ENCODE data around the gene COX5B.
"Not testable (repeated sequence)": the region's sequence is repeated elsewhere in the genome, so short reads cannot be mapped to it uniquely, and the experiment has no call there.

The COX5B gene

DNA sequence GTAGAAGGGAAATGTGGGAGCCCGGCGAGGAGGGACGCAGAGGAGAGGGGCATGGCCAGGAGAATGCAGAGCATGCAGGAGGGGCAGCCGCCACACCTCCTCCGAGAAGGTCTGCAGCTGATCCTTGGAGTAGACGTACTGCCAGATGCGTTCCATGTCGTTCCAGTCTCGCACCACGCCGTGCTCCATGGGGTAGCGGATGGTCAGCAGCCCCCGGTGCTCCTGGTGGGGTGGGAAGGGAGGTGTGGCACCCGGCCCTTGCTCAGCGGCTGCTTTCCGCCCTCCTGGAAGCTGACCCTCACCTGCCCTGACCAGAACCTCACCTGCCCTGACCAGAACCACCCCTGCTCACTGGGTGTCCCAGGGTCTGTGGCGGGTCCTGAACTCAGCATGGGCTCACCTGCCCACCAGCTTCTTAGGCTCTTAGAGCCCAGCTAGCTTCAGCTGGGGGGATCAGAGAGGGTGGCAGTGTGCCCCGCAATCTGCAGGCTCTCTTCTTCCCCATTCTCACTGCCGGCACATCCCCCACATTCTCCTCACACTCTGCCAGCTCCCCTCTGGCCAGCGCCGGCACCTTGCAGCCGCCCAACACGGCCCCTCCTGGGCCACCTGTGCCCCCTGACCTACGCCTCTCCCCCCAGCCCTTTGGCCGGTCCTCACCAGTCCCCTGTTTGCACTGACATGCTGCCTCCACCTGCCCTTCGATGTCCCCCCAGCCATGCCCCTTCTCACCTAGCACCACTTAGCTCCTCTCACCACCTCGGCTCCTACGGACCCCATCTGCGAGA lies 13.6 kb downstream of the COX5B start:
- Mint-ChIP-seq H3K27me3 (no peaks in the 10 kb centered on the region), H3K36me3 (peaks cover 16% of the 10 kb centered on the region), H3K9me3 (no peaks in the 10 kb centered on the region), H3K4me1 (peaks cover 20% of the 10 kb centered on the region), H3K4me3 (no peak overlapping the region), H3K27ac (peak overlapping the region; percentile 29)
- no peak for DNase-seq (ENCODE audit: low spot score in 2 of 2)
- ATAC-seq (ENCODE audit: low read depth): no peak

DNA sequence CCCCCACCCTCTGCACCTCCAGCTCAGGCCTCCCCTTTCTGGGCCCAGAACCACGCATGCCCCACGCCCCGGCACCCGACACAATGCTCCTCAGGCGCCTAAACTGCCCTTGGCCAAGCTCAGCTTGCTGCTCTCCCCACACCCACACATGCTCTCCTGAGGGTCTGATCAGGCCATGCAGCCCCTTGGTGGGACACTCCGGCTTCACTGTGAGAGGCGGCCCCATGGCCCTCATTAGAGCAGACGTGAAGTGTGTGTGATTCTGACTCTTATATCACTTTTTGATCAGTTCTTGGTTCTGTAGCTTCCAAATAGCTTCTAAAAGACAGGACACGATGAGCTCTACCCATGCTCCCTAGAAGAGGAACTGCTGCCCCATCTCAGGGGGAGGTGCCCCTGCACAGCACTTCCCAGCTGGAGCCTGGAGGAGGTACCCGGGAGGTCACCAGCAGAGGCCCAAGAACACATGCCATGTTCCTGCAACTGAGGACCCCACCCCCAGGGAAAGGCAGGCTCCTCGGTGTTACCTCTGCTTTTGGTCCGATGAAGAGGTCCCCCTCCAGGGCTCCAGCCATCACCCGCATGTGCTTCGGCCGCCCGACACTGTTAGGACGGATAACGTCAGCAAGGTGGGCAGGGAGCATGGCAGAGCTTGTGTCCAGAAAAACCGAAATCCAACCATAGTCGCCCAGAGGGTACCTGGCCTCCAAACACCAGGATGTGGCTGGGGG lies 14.3 kb downstream of the COX5B start:
- Mint-ChIP-seq H3K4me1 (peaks cover 20% of the 10 kb centered on the region), H3K27me3 (no peaks in the 10 kb centered on the region), H3K36me3 (peaks cover 12% of the 10 kb centered on the region), H3K4me3 (no peak overlapping the region), H3K9me3 (no peaks in the 10 kb centered on the region), H3K27ac (peak overlapping the region; percentile 29)
- ATAC-seq (ENCODE audit: low read depth) (no peak), DNase-seq (ENCODE audit: low spot score in 2 of 2) (no peak)

DNA sequence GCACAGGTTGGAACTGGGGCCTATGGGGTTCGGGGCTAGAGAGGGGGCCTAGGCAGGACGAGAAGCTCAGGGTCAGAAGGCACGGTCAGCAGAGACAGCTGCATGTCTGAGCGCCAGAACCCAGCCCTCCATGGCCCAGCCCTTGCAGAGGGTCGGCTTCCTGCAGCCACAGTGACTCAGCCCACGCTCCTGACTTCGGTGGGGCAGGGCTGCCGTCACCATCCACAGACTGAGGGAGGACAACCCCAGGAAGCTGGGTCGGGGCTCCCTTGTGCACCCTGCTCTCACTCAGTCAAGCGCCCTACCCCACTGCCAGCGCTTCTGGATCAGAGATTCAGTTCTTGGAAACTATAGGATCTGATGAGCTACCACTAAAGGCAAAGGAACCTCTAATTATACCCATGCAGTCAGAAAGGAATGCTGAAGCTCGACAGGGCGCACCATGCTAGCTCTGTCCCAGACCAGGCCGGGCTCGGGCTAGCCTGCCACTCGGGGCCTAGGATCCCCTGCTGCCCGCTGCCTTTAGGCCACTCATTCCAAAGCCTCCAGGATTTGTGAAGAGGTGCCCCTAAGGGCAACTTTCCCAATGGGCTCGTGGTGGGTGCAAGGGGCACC lies 15.0 kb downstream of the COX5B start:
- no peaks in the 10 kb centered on the region for H3K9me3 Mint-ChIP-seq
- no peak for ATAC-seq (ENCODE audit: low read depth)
- H3K4me1 Mint-ChIP-seq: peaks cover 20% of the 10 kb centered on the region
- DNase-seq (ENCODE audit: low spot score in 2 of 2): no peak
- no peak overlapping the region for H3K27ac Mint-ChIP-seq
- H3K27me3 Mint-ChIP-seq: no peaks in the 10 kb centered on the region
- H3K4me3 Mint-ChIP-seq: no peak overlapping the region
- H3K36me3 Mint-ChIP-seq: peaks cover 10% of the 10 kb centered on the region

DNA sequence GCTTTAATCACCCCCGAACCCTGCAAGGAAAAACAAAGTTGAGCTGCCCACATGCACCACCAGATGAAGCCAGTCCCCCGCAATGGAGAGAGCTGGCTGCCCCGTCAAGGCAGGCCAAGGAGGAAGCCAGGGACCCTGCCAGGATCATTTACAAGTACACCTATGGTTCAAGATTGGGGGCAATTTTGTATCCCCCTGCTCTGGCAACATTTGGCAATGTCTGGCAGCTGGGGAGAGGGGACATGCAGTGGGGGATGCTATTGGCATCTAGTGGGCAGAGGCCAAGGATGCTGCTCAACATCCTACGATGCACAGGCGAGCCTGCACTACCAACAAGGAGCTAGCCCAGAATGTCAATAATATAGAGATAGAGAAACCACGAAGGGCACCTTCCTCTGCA lies 16.1 kb downstream of the COX5B start:
- Mint-ChIP-seq H3K27ac (no peak overlapping the region), H3K9me3 (no peaks in the 10 kb centered on the region), H3K36me3 (peaks cover 8% of the 10 kb centered on the region), H3K4me1 (peaks cover 20% of the 10 kb centered on the region), H3K4me3 (peak overlapping the region; percentile 90), H3K27me3 (no peaks in the 10 kb centered on the region)
- DNase-seq (ENCODE audit: low spot score in 2 of 2) (no peak), ATAC-seq (ENCODE audit: low read depth) (no peak)

DNA sequence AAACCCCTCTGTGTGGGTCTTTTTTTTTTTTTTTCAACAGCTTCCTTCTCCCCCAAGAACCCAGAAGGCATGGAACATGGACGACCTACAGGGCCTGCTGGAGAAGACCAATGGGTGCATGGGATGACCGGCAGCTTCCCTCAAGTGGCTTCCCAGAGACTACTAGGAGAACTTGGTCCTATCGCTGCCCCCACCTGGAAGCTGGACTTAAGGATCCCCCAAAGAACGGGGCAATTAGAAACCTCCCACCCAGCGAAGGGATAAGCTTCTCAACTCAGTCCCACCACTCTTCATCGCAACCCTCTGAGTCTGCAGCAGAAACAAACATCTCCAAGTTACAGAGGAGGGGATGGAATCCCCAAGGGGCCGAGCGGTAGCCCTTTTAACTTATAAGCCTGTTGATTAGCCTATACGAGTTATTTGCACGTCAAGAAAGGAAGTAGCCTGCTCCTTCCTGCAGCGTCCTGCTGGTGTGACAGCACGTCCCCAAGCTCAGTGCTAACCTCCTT lies 16.6 kb downstream of the COX5B start:
- peaks cover 8% of the 10 kb centered on the region for H3K36me3 Mint-ChIP-seq
- ATAC-seq (ENCODE audit: low read depth): no peak
- peaks cover 20% of the 10 kb centered on the region for H3K4me1 Mint-ChIP-seq
- no peaks in the 10 kb centered on the region for H3K27me3 Mint-ChIP-seq
- DNase-seq (ENCODE audit: low spot score in 2 of 2): no peak
- H3K27ac Mint-ChIP-seq: peak overlapping the region; percentile 89
- no peaks in the 10 kb centered on the region for H3K9me3 Mint-ChIP-seq
- peak overlapping the region; percentile 90 for H3K4me3 Mint-ChIP-seq

DNA sequence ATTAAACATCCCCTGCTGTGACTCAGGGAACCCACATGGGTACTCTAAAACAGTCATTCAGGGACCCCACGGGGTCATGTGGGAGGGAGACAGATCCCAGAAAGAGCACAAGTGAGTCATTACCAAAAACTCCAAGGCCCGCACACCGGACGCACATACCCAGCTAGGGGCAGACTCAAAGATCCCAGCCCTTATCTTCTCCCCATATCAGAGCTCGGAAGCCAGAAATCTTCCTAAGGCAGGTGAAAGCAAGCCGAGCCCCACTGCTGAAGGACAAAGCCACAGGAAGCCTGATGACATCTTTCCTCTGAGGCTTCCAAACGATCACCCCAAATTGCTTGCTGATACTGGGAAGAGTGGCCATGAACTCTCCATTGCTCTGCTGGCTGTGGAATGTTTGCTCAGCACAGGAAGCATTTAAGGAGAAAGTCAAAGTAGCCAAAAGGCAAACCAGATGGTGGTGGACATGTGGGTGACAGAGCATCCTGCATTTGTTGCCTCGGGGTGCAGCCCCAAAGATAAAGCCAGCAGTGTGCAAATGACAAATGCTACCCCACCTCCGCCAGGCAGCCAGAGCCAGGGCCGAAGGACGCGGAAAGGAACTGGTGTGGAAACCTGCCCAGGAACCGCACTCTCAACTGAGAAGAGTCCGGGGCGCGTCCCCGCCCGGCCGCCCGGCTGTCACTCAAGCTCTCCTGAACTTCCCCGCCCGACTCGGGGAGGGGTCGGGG lies 17.2 kb downstream of the COX5B start:
- peaks cover 20% of the 10 kb centered on the region for H3K4me1 Mint-ChIP-seq
- H3K27ac Mint-ChIP-seq: peak overlapping the region; percentile 89
- peak; percentile 37 for ATAC-seq (ENCODE audit: low read depth)
- no peaks in the 10 kb centered on the region for H3K27me3 Mint-ChIP-seq
- peak in 1 of 2 donors; percentile 54 for DNase-seq (ENCODE audit: low spot score in 2 of 2)
- H3K9me3 Mint-ChIP-seq: no peaks in the 10 kb centered on the region
- peaks cover 8% of the 10 kb centered on the region for H3K36me3 Mint-ChIP-seq
- peak overlapping the region; percentile 90 for H3K4me3 Mint-ChIP-seq

DNA sequence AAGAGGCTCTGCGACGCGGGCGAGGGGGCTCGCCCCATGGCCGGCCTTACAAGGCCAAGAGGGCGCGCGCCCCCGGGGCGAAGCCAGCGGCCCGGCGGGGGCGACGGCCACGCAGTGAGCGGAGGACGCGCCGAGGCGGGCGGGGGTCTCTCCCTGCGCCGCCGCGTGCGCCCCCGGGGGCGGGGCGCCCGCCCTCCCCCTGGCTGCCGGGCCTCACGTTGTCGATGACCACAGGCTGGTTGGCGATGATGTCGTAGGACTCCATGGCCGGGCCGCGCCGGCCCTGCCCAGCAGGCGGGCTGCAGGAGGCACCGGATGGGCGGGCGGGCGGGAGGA lies 17.7 kb downstream of the COX5B start:
- H3K4me3 Mint-ChIP-seq: peak overlapping the region; percentile 90
- H3K27ac Mint-ChIP-seq: peak overlapping the region; percentile 95
- DNase-seq (ENCODE audit: low spot score in 2 of 2) (peak in 1 of 2 donors; percentile 61), ATAC-seq (ENCODE audit: low read depth) (no peak)
- H3K4me1 Mint-ChIP-seq: peaks cover 20% of the 10 kb centered on the region
- H3K27me3 Mint-ChIP-seq: no peaks in the 10 kb centered on the region
- peaks cover 5% of the 10 kb centered on the region for H3K36me3 Mint-ChIP-seq
- no peaks in the 10 kb centered on the region for H3K9me3 Mint-ChIP-seq

DNA sequence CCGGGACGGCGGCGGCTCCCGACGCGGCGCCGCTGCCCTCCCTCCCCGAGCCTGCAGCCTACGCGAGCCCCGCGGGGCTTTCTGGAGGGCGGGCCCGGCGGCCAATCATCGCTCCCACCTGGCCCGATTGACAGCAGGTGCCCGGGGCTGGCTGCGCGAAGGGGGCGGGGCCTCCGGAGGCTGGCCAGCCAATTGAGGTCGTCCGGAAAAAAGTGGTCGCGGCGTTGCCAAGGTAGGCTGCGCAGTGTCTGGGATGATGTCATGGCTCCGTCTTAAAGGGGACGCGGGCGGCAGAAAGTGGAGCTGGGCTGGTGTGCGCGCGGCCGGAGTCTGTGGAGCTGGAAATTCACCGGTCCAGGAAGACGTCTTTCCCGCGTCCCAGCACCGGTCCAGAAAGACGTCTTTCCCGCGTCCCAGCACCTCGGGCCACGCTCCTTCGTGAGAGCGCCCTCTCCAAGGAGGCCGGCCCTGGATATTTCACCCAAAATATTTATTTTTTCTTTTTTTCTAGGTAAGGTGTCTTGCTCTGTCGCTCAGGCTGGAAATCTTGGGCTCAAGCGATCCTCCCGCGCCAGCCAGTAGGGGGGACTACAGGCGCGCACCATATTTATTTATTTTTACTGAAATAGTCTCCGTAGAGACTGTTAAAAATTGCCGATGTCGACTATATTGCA lies 18.2 kb downstream of the COX5B start, which contains the start of gene ACTR1B:
Gene ACTR1B (minus strand): TSS at position 83 of the 674 bp plus-strand sequence. CDS start 154 bp downstream, outside the sequence.
- Mint-ChIP-seq H3K27me3 (no peaks in the 10 kb centered on the region), H3K4me1 (peaks cover 20% of the 10 kb centered on the region), H3K4me3 (peak within 1 kb of the TSS; percentile 90), H3K9me3 (no peaks in the 10 kb centered on the region), H3K27ac (peak within 1 kb of the TSS; percentile 95), H3K36me3 (peaks cover 5% of the 10 kb centered on the region)
- DNase-seq (ENCODE audit: low spot score in 2 of 2): peak; percentile 94 to 97
- ATAC-seq (ENCODE audit: low read depth): peak; percentile 84

DNA sequence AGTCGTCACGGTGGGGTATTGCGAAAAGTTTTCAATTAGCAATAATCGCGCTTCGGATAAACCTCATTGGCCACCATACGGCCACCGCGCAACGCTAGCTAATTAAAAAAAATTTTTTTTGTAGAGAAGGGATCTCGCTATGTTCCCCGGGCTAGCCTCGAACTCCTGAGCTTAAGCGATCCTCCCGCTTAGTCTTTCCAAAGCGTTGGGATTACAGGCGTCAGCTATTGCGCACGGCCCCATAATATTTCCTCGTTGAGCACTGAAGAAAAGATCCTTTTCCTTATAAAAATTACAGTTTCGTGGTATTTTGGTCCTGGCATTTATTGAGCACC lies 18.7 kb downstream of the COX5B start:
- peak overlapping the region; percentile 95 for H3K27ac Mint-ChIP-seq
- DNase-seq (ENCODE audit: low spot score in 2 of 2): no peak
- ATAC-seq (ENCODE audit: low read depth): no peak
- peaks cover 5% of the 10 kb centered on the region for H3K36me3 Mint-ChIP-seq
- no peaks in the 10 kb centered on the region for H3K27me3 Mint-ChIP-seq
- H3K9me3 Mint-ChIP-seq: no peaks in the 10 kb centered on the region
- peaks cover 24% of the 10 kb centered on the region for H3K4me1 Mint-ChIP-seq
- peak overlapping the region; percentile 87 for H3K4me3 Mint-ChIP-seq

DNA sequence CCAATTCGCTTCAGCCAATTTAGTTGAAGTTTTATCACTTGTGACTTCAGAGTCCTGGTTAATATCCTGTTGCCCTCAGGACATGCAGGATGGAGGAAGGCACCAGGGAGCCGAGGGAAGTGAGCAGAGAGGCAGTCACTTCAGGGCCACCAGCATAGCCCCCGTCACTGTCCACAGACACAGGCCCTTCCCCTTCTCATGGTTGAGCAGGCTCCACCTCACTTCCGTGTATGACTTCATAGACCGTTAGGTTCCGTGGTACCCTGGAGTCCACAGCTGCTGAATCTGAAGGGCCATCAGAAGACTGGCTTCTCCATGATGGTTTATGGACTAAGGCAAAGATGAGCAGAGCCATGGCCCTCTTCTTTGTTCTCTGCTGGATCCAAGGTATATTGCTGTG lies 23.6 kb downstream of the COX5B start, which contains the start of gene C2orf92:
Gene C2orf92 (plus strand): TSS at position 266 of the 400 bp plus-strand sequence. CDS start 76 bp downstream, at position 342.
- DNase-seq (ENCODE audit: low spot score in 2 of 2) (no peak), ATAC-seq (ENCODE audit: low read depth) (peak; percentile 92)
- Mint-ChIP-seq H3K27ac (peak within 1 kb of the TSS; percentile 85), H3K4me1 (peaks cover 7% of the 10 kb centered on the region), H3K4me3 (peak within 1 kb of the TSS; percentile 57), H3K36me3 (no peaks in the 10 kb centered on the region), H3K27me3 (no peaks in the 10 kb centered on the region), H3K9me3 (no peaks in the 10 kb centered on the region)

DNA sequence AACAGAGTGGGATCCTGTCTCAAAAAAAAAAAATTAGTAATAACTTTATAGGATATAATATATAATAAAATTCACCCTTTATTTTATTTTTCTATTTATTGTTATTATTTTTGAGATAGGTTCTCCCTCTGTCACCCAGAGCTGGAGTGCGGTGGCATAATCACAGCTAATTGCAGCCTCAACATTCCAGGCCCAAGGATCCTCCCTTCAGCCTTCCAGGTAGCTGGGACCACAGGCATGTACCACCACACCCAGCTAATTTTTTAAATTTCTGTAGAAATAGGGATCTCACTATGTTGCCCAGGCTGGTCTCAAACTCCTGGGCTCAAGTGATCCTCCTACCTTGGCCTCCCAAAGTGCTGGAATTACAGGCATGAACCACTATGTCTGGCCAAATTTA lies 24.6 kb downstream of the COX5B start:
- H3K4me3 Mint-ChIP-seq: no peak overlapping the region
- H3K27me3 Mint-ChIP-seq: no peaks in the 10 kb centered on the region
- ATAC-seq (ENCODE audit: low read depth) (no peak), DNase-seq (ENCODE audit: low spot score in 2 of 2) (no peak)
- no peaks in the 10 kb centered on the region for H3K9me3 Mint-ChIP-seq
- peaks cover 10% of the 10 kb centered on the region for H3K4me1 Mint-ChIP-seq
- no peaks in the 10 kb centered on the region for H3K36me3 Mint-ChIP-seq
- no peak overlapping the region for H3K27ac Mint-ChIP-seq

DNA sequence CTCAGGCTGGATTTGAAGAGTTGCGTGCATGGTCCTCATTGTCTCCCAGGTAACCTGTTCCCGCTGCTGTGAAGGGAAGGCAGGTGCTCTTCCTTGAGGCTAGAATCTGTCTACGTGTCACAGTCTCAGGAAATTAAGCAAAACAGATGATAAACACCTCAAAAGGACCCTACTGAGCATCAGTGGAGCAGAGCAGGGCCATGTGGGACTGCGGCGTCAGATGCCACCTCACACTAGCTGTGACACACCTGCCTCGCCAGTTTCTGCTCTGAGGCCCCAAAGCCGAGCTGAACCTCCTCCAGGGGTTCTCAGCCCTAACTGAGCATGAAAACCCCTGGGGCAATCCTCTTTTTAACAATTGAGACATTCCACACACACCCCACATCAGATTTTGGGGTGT lies 25.7 kb downstream of the COX5B start:
- Mint-ChIP-seq H3K36me3 (no peaks in the 10 kb centered on the region), H3K27me3 (no peaks in the 10 kb centered on the region), H3K9me3 (no peaks in the 10 kb centered on the region), H3K27ac (no peak overlapping the region), H3K4me1 (peaks cover 10% of the 10 kb centered on the region), H3K4me3 (no peak overlapping the region)
- ATAC-seq (ENCODE audit: low read depth): no peak
- no peak for DNase-seq (ENCODE audit: low spot score in 2 of 2)

DNA sequence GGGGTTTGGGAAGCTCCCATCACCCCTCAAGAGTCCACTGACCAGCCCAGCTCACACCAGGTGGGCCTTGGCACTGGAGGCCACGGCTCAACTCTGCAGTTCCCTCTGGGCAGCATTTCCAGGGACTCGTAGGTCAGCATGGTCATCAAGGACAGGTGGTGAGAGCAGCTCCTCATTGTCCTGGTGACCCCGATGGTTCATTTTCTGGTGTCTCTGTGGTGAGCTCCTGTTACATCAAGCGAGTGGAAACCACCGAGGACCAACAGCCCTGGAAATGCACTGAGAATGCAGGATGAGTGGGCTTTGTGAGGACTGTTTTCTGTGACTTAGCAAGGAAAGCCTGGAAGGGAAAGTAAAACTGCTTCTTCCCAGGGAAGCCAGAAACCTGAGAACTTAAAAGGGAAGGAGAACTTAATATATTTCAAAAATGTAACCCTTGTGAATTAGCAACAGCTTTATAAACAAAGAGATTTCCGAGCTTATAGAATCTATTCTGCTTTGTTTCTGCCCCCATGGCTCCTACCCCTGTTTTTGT lies 26.8 kb downstream of the COX5B start:
- H3K27ac Mint-ChIP-seq; H3K36me3 Mint-ChIP-seq; DNase-seq (ENCODE audit: low spot score in 2 of 2); H3K27me3 Mint-ChIP-seq; ATAC-seq (ENCODE audit: low read depth); H3K4me3 Mint-ChIP-seq; H3K9me3 Mint-ChIP-seq; H3K4me1 Mint-ChIP-seq: not testable (repeated sequence)

All from memory B cell (primary cell).